B cell (primary cell): ENCODE data around the gene PGAM2.

Experiments used
- CTCF ChIP-seq: fragments of 200-600 bp; IDR thresholded peaks from one replicate; pipeline ENCODE4 v1.8.0; 2022; ENCODE audit warnings: antibody characterized with exemption, mild to moderate bottlenecking
- EZH2 ChIP-seq: IDR thresholded peaks from 2 replicates; pipeline ENCODE4 v1.6.1; 2012; ENCODE audit warnings: borderline replicate concordance, low read depth, mild to moderate bottlenecking, moderate library complexity, low read length; ENCODE audit not compliant: insufficient read depth, poor library complexity, severe bottlenecking

DNA sequence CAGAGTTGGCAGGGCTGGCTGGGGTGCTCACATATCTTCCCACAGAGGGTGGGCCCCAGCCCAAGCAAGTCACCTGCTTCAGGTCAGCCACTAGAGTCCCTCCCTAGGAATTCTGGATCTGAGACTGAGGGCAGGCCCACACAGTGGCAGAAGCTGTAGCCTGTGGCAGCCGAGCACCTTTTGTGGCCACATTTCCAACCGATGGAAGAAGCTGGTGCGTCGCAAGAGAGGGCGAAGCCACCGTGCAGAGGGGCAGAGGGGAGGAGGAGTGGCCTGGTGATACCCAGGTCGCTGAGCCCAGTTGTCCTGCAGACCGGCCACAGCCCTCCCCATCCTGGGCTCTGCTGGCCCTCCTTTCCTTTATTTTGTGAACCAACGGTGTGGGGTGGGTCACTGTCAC is 11.7 kb upstream of the PGAM2 start:
- TF ChIP-seq CTCF (no peak), EZH2 (no peak)
